Measurements from ENCODE around the gene SLC15A1. TPM values are rescaled to one million over a fixed set of nuclear protein-coding genes. Genes with fewer than 3 reads are reported as not detected.
"Not testable (repeated sequence)": the region's sequence is repeated elsewhere in the genome, so short reads cannot be mapped to it uniquely, and the experiment has no call there.

SLC15A1 gene
- total RNA-seq, 5 donors from 2014 or later (not counting 1 experiment from before 2014, with no cell fraction given), result 0.10 to 0.18 TPM; not detected in 3

GRCh38 chr13:98638352-98638751 is 114.1 kb downstream of the SLC15A1 start:
- not testable (repeated sequence) for H3K4me3 ChIP-seq (ENCODE audit: control insufficient read depth in 1 of 2, extremely low read depth in 1 of 2, low read length in 1 of 2)

More at GRCh38 chr13:98638352-98638751, 114.1 kb downstream of the SLC15A1 start:
- WGBS (ENCODE audit: insufficient coverage), result 90% methylated on average over 2 of the region's 8 CpGs
- ATAC-seq (replicated peaks in 1 of 4); H3K4me3 Mint-ChIP-seq; DNase-seq; H3K27me3 ChIP-seq (replicated peaks in 1 of 2; ENCODE audit: control insufficient read depth in 2 of 2, extremely low read depth in 1 of 2, insufficient read depth in 2 of 2, low read length in 1 of 2); H3K36me3 ChIP-seq (ENCODE audit: control insufficient read depth in 2 of 2, extremely low read depth in 1 of 2, insufficient read depth in 1 of 2, low read length in 1 of 2); H3K9me3 ChIP-seq; H3K27ac Mint-ChIP-seq; H3K36me3 Mint-ChIP-seq; H3K9me3 Mint-ChIP-seq; H3K4me1 ChIP-seq (ENCODE audit: control insufficient read depth in 1 of 2, extremely low read depth in 1 of 2, insufficient read depth in 2 of 2, low read length in 2 of 2); H3K4me1 Mint-ChIP-seq; H3K27ac ChIP-seq (ENCODE audit: low read length); POLR2A ChIA-PET: not testable (repeated sequence)
- CTCF ChIA-PET, result interaction anchor here in 1 of 2 donors (0.6 kb wide), 1 partner anchor 17 kb away, joined by 6 read pairs; no protein-coding TSS in a partner anchor
- peaks cover 9 to 14% of the 10 kb centered on the region in 2 donors for H3K27me3 Mint-ChIP-seq

Other genes starting within 250 kb of the SLC15A1 start
- 100 to 1,000 TPM in 4 of 5 donors, 10 to 100 TPM in 1; 92.1 to 143 (median 113) TPM for gene STK24, start 175.6 kb downstream of the SLC15A1 start, total RNA-seq
- 100 to 1,000 TPM in 4 of 5 donors, 10 to 100 TPM in 1; 96.2 to 170 (median 162) TPM for gene DOCK9, start 225.4 kb upstream of the SLC15A1 start, total RNA-seq

All from T-cell (primary cell).